ENCODE data around the gene HOXA10. TPM values are rescaled to one million over a fixed set of nuclear protein-coding genes. Genes with fewer than 3 reads are reported as not detected.

HOXA10 gene
- total RNA-seq, 1 experiment from 2014 or later: 19.6 TPM

DNA sequence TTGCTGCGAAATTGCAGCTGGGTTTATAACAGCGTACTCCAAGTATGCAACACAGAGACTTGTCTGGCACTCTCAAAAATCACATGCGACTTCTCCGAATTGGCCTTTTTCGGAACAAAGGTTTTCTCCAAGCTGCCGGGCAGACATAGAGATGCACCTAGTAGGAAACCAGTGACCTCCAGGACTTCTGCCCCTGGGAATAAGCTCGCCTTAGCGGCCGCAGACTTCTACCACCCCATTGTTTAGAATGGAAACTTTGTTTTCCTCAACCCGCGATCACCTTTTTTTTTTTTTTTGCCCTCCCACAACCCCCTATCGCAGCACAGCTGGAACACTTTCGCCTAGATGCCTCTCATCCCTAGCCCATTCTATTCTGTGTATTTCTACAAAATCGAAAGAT is 4.9 kb upstream of the HOXA10 start (continued):
- TF ChIP-seq, protein P1, sequence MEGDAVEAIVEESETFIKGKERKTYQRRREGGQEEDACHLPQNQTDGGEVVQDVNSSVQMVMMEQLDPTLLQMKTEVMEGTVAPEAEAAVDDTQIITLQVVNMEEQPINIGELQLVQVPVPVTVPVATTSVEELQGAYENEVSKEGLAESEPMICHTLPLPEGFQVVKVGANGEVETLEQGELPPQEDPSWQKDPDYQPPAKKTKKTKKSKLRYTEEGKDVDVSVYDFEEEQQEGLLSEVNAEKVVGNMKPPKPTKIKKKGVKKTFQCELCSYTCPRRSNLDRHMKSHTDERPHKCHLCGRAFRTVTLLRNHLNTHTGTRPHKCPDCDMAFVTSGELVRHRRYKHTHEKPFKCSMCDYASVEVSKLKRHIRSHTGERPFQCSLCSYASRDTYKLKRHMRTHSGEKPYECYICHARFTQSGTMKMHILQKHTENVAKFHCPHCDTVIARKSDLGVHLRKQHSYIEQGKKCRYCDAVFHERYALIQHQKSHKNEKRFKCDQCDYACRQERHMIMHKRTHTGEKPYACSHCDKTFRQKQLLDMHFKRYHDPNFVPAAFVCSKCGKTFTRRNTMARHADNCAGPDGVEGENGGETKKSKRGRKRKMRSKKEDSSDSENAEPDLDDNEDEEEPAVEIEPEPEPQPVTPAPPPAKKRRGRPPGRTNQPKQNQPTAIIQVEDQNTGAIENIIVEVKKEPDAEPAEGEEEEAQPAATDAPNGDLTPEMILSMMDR (IDR thresholded peaks at IDR 0.05 in 2 of 3, conservative IDR thresholded peaks at IDR 0.05 in 1 of 3; ENCODE audit: borderline replicate concordance in 1 of 3, insufficient read depth in 1 of 3, low read depth in 2 of 3, low read length in 2 of 3): no peak
- TF ChIP-seq SP1 (IDR thresholded peaks at IDR 0.05; ENCODE audit: low read depth) (no peak), TCF7L2 (IDR thresholded peaks at IDR 0.05; ENCODE audit: borderline replicate concordance, extremely low read depth, insufficient read depth, insufficient read length) (no peak), FOSL1 (IDR thresholded peaks at IDR 0.05; ENCODE audit: low read depth) (no peak), POLR2AphosphoS5 (IDR thresholded peaks at IDR 0.05; ENCODE audit: low read depth, low read length) (no peak), CEBPB (IDR thresholded peaks at IDR 0.05; ENCODE audit: low read depth) (no peak)

DNA sequence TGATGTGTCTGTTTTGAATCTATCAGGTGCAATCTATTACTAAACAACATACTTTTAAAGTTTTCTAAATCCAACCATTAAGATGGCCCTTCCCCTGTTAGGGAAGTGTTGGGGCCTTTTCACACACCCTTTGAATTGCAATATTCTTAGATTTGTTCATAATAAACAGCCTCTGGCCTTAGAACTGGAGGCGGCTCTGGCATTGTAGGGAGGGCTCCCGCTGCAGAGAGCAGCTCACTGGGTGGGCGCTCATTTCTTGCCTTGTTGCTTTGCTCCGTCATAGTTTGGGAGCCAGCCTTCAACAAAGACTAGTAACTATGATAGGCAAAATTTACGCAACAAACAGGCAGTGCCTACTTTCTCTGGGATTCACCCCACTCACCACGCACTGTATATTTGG is 4.2 kb upstream of the HOXA10 start:
- Histone ChIP-seq H3K79me2 (ENCODE audit: insufficient read depth, low read length) (peaks cover 20% of the 10 kb centered on the region), H3K4me3 (replicated peaks in 1 of 2; ENCODE audit: low read depth in 1 of 2, low read length in 2 of 2) (no peak overlapping the region), H3K36me3 (ENCODE audit: control insufficient read depth in 1 of 2, insufficient read depth in 2 of 2, low read length in 2 of 2) (no peaks in the 10 kb centered on the region), H4K20me1 (ENCODE audit: insufficient read depth) (no peaks in the 10 kb centered on the region), H2AFZ (ENCODE audit: low read depth, low read length, poor library complexity, severe bottlenecking) (no peak overlapping the region), H3K9ac (ENCODE audit: low read length) (no peak overlapping the region), H3K4me2 (ENCODE audit: low read length) (no peak overlapping the region; the same call in 1 of the 2 replicates), H3K9me2 (ENCODE audit: insufficient read depth) (no peaks in the 10 kb centered on the region), H3K27ac (ENCODE audit: low read depth, low read length) (no peak overlapping the region), H3K4me1 (ENCODE audit: control insufficient read depth in 1 of 2, insufficient read depth in 2 of 2, low read length in 2 of 2) (peaks cover 33 to 52% of the 10 kb centered on the region in 2 experiments), H3K9me3 (ENCODE audit: control insufficient read depth in 1 of 2, insufficient read depth in 1 of 2, low read depth in 1 of 2, low read length in 2 of 2) (no peaks in the 10 kb centered on the region), H3K27me3 (ENCODE audit: insufficient read depth, low read length) (no peaks in the 10 kb centered on the region)
- TF ChIP-seq, protein P1 (IDR thresholded peaks at IDR 0.05 in 2 of 3, conservative IDR thresholded peaks at IDR 0.05 in 1 of 3; ENCODE audit: borderline replicate concordance in 1 of 3, insufficient read depth in 1 of 3, low read depth in 2 of 3, low read length in 2 of 3): no peak
- TF ChIP-seq TCF7L2 (IDR thresholded peaks at IDR 0.05; ENCODE audit: borderline replicate concordance, extremely low read depth, insufficient read depth, insufficient read length) (no peak), ZNF274 (IDR thresholded peaks at IDR 0.05; ENCODE audit: low read depth, low read length) (no peak), ZFX (IDR thresholded peaks at IDR 0.05) (no peak), EZH2 (IDR thresholded peaks at IDR 0.05) (no peak), SRF (IDR thresholded peaks at IDR 0.05; ENCODE audit: low read depth) (no peak), FOSL1 (IDR thresholded peaks at IDR 0.05; ENCODE audit: low read depth) (no peak), RAD21 (IDR thresholded peaks at IDR 0.05; ENCODE audit: low read depth) (no peak), ELF1 (IDR thresholded peaks at IDR 0.05; ENCODE audit: borderline replicate concordance, low read depth) (no peak), SIN3A (IDR thresholded peaks at IDR 0.05; ENCODE audit: low read depth) (no peak), EZH2phosphoT487 (IDR thresholded peaks at IDR 0.05; ENCODE audit: borderline replicate concordance) (no peak)
- CTCF ChIA-PET: interaction anchor here (1.7 to 2.5 kb wide), 2 partner anchors 9 to 596 kb away, joined by 5 to 32 read pairs; no protein-coding TSS in a partner anchor
- DNase-seq (ENCODE audit: low read depth, low spot score): no peak
- BruUV-seq (replicated peaks): no TSS peak
- RAD21 ChIA-PET (ENCODE audit: low non-redundant PET in 1 of 2, low total read pairs in 2 of 2, uncharacterized antibody in 2 of 2, unreplicated experiment in 2 of 2): no interaction called here
- no peak for ATAC-seq
- intact Hi-C loops (cut with micrococcal nuclease): no loop called here
- POLR2A ChIA-PET: no interaction called here
